HFF-Myc (cell line): Measurements from ENCODE around the gene VPS18.

ENCODE experiments used
- DNase-seq: peaks from one replicate; pipeline ENCODE4 v3.0.0-alpha.2; 2011; ENCODE audit warnings: low read depth; ENCODE audit errors: extremely low read depth
- H3K4me3 ChIP-seq: replicated peaks from 2 replicates; pipeline ENCODE4 v1.5.1; 2011; ENCODE audit warnings: low read depth, mild to moderate bottlenecking, control low read depth, low read length
- TF ChIP-seq, protein P1 (sequence below): IDR thresholded peaks from 2 replicates; pipeline ENCODE4 v1.5.1; 2012; ENCODE audit warnings: mild to moderate bottlenecking, low read depth, low read length, control low read depth; ENCODE audit errors: missing control alignments

The VPS18 gene

DNA sequence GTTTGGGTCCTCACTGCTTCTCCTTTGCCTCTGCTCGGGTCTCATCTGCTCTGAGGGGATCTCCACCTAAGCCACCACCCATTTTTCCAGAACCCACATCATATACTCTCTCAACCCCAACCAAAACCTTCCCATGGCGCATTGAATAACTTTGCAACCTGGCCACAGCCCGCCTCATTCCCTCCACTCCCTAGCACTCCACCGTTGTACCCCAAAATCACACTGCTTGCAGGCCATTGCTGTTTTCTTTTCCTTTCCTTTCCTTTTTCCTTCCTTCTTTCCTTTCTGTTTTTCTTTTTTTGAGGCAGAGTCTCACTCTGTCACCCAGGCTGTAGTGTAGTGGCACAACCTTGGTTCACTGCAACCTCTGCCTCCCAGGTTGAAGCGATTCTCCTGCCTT lies 3.1 kb upstream of the VPS18 start:
- DNase-seq = no peak
- TF ChIP-seq, protein P1, sequence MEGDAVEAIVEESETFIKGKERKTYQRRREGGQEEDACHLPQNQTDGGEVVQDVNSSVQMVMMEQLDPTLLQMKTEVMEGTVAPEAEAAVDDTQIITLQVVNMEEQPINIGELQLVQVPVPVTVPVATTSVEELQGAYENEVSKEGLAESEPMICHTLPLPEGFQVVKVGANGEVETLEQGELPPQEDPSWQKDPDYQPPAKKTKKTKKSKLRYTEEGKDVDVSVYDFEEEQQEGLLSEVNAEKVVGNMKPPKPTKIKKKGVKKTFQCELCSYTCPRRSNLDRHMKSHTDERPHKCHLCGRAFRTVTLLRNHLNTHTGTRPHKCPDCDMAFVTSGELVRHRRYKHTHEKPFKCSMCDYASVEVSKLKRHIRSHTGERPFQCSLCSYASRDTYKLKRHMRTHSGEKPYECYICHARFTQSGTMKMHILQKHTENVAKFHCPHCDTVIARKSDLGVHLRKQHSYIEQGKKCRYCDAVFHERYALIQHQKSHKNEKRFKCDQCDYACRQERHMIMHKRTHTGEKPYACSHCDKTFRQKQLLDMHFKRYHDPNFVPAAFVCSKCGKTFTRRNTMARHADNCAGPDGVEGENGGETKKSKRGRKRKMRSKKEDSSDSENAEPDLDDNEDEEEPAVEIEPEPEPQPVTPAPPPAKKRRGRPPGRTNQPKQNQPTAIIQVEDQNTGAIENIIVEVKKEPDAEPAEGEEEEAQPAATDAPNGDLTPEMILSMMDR = no peak
- no peak overlapping the region for H3K4me3 ChIP-seq

DNA sequence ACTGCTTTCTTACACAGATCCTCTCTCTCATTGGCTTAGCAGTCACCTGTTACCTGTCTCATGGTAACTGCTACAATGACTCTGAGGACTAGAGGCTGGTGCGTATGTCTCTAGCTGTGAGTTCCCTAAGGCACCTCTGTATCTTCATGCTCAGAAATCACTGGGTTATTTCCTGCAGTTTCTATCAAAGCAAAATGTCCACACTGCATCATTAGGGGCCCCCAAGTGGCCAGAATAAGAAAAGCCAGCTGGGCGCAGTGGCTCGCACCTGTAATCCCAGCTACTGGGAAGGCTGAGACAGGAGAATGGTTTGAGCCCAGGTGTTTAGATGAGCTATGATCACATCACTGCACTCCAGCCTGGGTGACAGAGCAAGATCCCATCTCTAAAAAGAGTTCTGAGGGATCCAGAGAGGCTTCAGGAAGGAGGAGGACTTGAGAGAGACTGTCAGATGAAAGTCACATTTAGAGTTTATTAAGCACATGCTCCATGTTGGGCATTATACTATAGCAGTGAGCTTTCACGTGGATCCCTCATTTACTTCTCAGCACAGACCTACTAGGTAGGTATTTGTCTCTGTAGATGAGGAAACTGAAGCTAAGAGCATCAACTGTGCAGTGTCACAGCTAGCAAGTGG lies 2.3 kb upstream of the VPS18 start:
- TF ChIP-seq, protein P1 = peak; percentile 71
- no peak for DNase-seq

DNA sequence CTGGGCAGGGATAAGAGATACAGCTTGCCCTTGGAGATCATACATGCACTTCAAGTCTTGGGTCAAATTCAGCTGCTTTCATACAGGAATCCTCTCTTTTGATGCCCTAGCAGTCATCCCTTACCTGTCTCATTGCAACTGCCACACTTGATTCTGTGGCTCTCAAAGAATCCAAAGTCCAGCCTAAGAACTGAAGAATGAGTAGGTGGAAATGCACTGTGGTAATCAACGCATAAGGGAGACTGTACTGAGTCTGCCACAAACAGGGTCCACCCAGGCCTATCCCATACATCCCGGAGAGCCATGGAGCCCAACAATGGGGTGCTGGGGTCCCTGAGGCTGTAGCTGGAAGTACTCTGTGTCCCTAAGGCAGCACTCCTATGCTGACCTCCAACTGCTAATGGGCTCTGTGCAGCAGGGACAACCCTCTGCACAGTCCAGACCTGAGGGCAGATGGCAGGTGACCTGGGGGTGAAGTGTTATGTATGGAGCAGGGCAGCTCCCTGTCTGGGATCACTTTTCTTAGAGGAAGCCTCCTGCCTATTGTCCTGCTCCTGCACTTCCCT lies 1.7 kb upstream of the VPS18 start:
- TF ChIP-seq, protein P1 = no peak
- H3K4me3 ChIP-seq = no peak overlapping the region
- DNase-seq = no peak

More for the DNA sequence above, 2.3 kb upstream of the VPS18 start:
- H3K4me3 ChIP-seq = no peak overlapping the region

DNA sequence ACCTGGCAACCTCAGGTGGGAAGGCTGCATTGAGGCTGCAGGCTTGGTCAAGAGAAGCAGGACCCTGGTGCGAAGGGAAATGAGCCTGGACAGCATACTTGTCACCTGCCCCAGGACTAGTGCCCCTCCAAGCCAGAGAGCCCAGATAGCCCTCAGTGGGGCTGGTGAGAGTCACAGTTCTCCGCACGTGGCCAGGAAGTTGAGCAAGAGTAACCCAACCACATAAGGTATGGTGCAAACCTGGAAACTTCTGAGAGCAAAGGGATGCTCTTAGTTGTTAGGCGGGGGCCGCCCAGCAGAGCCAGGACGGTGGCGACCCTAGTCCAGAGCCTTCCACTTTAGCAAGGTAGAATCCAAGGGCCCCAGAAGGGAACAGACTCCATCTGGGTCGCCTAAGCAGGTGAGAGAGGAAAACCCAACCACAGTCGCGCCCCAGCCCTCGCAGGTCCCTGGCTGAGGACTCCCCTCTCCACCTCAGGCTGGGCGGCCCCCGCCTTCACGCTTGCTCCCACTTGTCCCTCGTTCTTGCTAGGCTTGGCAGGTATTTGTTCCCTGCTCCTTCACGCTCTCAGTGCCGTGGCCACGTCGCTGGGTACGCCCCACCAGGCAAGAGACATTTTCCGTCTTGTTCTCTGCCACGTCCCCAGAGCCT lies 1.1 kb upstream of the VPS18 start:
- H3K4me3 ChIP-seq = no peak overlapping the region

DNA sequence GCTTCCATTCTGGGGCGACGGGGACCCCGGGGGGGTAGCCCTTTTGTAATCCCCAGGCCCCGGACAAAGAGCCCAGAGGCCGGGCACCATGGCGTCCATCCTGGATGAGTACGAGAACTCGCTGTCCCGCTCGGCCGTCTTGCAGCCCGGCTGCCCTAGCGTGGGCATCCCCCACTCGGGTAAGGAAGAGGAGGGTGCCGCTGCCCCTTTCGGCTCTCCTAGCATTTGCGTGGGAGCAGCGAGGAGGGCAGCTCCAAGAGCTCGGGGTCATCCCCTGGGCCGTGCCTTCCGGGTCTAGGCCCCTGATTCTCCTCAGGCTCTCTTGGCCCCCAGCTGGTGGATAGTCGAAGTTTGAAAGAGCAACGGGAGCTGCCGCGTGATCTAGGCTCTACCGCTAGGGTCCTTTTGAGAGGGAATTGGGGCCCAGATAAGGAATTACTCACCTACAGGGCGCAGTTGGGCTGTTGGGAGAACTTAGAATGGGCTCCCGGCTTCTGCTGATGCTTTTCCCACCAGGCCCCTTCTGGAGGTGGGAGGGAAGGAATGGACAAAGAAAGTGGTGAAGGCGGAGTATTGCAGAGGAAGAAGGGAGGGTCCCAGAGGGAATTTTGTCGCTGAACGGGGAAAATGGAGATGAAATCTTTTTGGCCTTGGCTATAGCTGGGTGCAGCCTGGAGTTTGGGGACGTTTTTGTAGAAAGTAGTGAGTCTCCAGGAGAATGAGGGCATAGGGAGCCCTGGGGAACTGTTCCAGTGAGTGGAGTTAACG lies 615 bp downstream of the VPS18 start:
- peak overlapping the region; percentile 93 for H3K4me3 ChIP-seq
- TF ChIP-seq, protein P1 = peak; percentile 55
- DNase-seq = no peak

More for the DNA sequence above, 1.1 kb upstream of the VPS18 start:
- TF ChIP-seq, protein P1 = no peak
- no peak for DNase-seq

DNA sequence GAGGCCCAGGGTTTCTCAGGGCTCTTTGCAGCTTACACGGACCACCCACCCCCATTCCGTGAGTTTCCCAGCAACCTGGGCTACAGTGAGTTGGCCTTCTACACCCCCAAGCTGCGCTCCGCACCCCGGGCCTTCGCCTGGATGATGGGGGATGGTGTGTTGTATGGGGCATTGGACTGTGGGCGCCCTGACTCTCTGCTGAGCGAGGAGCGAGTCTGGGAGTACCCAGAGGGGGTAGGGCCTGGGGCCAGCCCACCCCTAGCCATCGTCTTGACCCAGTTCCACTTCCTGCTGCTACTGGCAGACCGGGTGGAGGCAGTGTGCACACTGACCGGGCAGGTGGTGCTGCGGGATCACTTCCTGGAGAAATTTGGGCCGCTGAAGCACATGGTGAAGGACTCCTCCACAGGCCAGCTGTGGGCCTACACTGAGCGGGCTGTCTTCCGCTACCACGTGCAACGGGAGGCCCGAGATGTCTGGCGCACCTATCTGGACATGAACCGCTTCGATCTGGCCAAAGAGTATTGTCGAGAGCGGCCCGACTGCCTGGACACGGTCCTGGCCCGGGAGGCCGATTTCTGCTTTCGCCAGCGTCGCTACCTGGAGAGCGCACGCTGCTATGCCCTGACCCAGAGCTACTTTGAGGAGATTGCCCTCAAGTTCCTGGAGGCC lies 5.4 kb downstream of the VPS18 start:
- TF ChIP-seq, protein P1 = no peak
- H3K4me3 ChIP-seq = no peak overlapping the region
- DNase-seq = no peak
